HTR-8/SVneo (cell line): Measurements from ENCODE around the gene ZNF615.
"Not testable (repeated sequence)": the region's sequence is repeated elsewhere in the genome, so short reads cannot be mapped to it uniquely, and the experiment has no call there.

ENCODE experiments used
- DNase-seq: peaks from one replicate; pipeline ENCODE4 v3.0.0; 2011; ENCODE audit warnings: low spot score, mixed read lengths; ENCODE audit not compliant: insufficient read length
- FAIRE-seq: peaks from 2 replicates; lab custom pipeline; 2011; peaks lifted over from hg19 to GRCh38; lab: Jason Lieb, UNC

Gene ZNF615

GRCh38 chr19:52007806-52008557 lies at the start of gene ZNF615:
TSS of gene ZNF615 (minus strand) at chr19:52008211. CDS start at chr19:52003711, 4,500 bp downstream.
- DNase-seq (peak; percentile 69), FAIRE-seq (peak; percentile 88)

- not testable (repeated sequence) for FAIRE-seq, DNase-seq
Measured at GRCh38 chr19:52056480-52056879, 48.5 kb upstream of the ZNF615 start.

- DNase-seq, FAIRE-seq: not testable (repeated sequence)
Measured at GRCh38 chr19:52051736-52052135, 43.7 kb upstream of the ZNF615 start.

GRCh38 chr19:52048555-52049501 lies 40.8 kb upstream of the ZNF615 start, which contains the start of gene ZNF432:
TSS of gene ZNF432 (minus strand) at chr19:52048838. CDS start at chr19:52046868, 1,970 bp downstream.
- FAIRE-seq (no peak), DNase-seq (peak; percentile 84)

GRCh38 chr19:52039169-52039568 lies 31.2 kb upstream of the ZNF615 start:
- no peak for FAIRE-seq
- DNase-seq = no peak

- DNase-seq = no peak
- no peak for FAIRE-seq
Measured at GRCh38 chr19:52034051-52034728, 26.2 kb upstream of the ZNF615 start.

GRCh38 chr19:52028780-52029123 lies 20.7 kb upstream of the ZNF615 start:
- no peak for DNase-seq
- no peak for FAIRE-seq

GRCh38 chr19:52028027-52028779 lies 20.2 kb upstream of the ZNF615 start, which contains the start of gene ZNF614:
TSS of gene ZNF614 (minus strand) at chr19:52028379. CDS start at chr19:52025745, 2,634 bp downstream.
- FAIRE-seq (peak; percentile 51), DNase-seq (peak; percentile 84)

- not testable (repeated sequence) for FAIRE-seq, DNase-seq
Measured at GRCh38 chr19:52026255-52026990, 18.4 kb upstream of the ZNF615 start.

GRCh38 chr19:52024478-52024877 lies 16.5 kb upstream of the ZNF615 start:
- FAIRE-seq, DNase-seq: not testable (repeated sequence)

- DNase-seq = no peak
- no peak for FAIRE-seq
Measured at GRCh38 chr19:52022193-52022592, 14.2 kb upstream of the ZNF615 start.

GRCh38 chr19:52020506-52020905 lies 12.5 kb upstream of the ZNF615 start:
- DNase-seq = no peak
- FAIRE-seq = no peak

- DNase-seq (no peak), FAIRE-seq (no peak)
Measured at GRCh38 chr19:52010674-52011073, 2.7 kb upstream of the ZNF615 start.

- FAIRE-seq = peak; percentile 13
- no peak for DNase-seq
Measured at GRCh38 chr19:52007451-52007805, 583 bp downstream of the ZNF615 start.

GRCh38 chr19:51994048-51994644 lies 13.9 kb downstream of the ZNF615 start:
- no peak for DNase-seq
- no peak for FAIRE-seq

GRCh38 chr19:51993422-51993821 lies 14.6 kb downstream of the ZNF615 start:
- DNase-seq = no peak
- FAIRE-seq = no peak

GRCh38 chr19:51986309-51987291 lies 21.4 kb downstream of the ZNF615 start, which contains the start of gene ZNF350:
TSS of gene ZNF350 (minus strand) at chr19:51986840. CDS start at chr19:51974360, 12,480 bp downstream.
- peak; percentile 92 for FAIRE-seq
- DNase-seq = peak; percentile 72
